Skeletal muscle tissue (tissue), 4 donors: ENCODE results near the gene SPIRE1. TPM values are rescaled to one million over a fixed set of nuclear protein-coding genes. Genes with fewer than 3 reads are reported as not detected.

Experiments used
- H3K27ac ChIP-seq: one replicate; pipeline ENCODE4 v1.7.0; 2013; ENCODE audit warnings: mild to moderate bottlenecking, low read depth, low read length, inconsistent platforms
- H3K27me3 ChIP-seq, 3 donors: one replicate each; pipeline ENCODE4 v1.7.0; 2013; ENCODE audit warnings: low read length in 3 of 3; ENCODE audit not compliant: control insufficient read depth in 3 of 3, insufficient read depth in 3 of 3
- H3K36me3 ChIP-seq, 3 donors: one replicate each; pipeline ENCODE4 v1.7.0; 2013; ENCODE audit warnings: low read length in 3 of 3; ENCODE audit not compliant: control insufficient read depth in 3 of 3, insufficient read depth in 3 of 3
- H3K4me1 ChIP-seq, 3 donors: one replicate each; pipeline ENCODE4 v1.7.0; 2013; ENCODE audit warnings: low read length in 3 of 3, mild to moderate bottlenecking in 3 of 3; ENCODE audit not compliant: control insufficient read depth in 3 of 3, insufficient read depth in 3 of 3
- H3K4me3 ChIP-seq, 3 donors: one replicate each; pipeline ENCODE4 v1.7.0; 2013; ENCODE audit warnings: low read length in 3 of 3
- H3K9ac ChIP-seq, 3 donors: one replicate each; pipeline ENCODE4 v1.7.0; 2013; ENCODE audit warnings: low read length in 3 of 3, mild to moderate bottlenecking in 3 of 3, moderate library complexity in 2 of 3, low read depth in 1 of 3
- H3K9me3 ChIP-seq, 3 donors: one replicate each; pipeline ENCODE4 v1.7.0; 2013; ENCODE audit warnings: low read length in 3 of 3; ENCODE audit not compliant: control insufficient read depth in 3 of 3
- total RNA-seq: library from RNA; depleted of rRNA; stranded (reverse); fragments of >200 nt; gene quantifications from one replicate; pipeline ENCODE4 v1.2.3, GENCODE V29; 2014
- donor health status: Osteomylitis.

SPIRE1 gene
- total RNA-seq, 1 donor from 2014 or later, result 15.1 TPM

GRCh38 chr18:12429556-12429955 lies 228.4 kb downstream of the SPIRE1 start:
- peaks cover 2 to 20% (median 13%) of the 10 kb centered on the region in 3 donors for H3K36me3 ChIP-seq
- H3K4me3 ChIP-seq, result no peak overlapping the region

GRCh38 chr18:12428923-12429322 lies 229.0 kb downstream of the SPIRE1 start:
- Histone ChIP-seq H3K9me3 (no peaks in the 10 kb centered on the region), H3K4me3 (no peak overlapping the region), H3K36me3 (peaks cover 2 to 20% (median 13%) of the 10 kb centered on the region in 3 donors), H3K4me1 (no peaks in the 10 kb centered on the region), H3K27me3 (no peaks in the 10 kb centered on the region), H3K27ac (no peak overlapping the region), H3K9ac (no peak overlapping the region)

More at GRCh38 chr18:12429556-12429955, 228.4 kb downstream of the SPIRE1 start:
- Histone ChIP-seq H3K27ac (no peak overlapping the region), H3K27me3 (no peaks in the 10 kb centered on the region), H3K4me1 (no peaks in the 10 kb centered on the region), H3K9me3 (no peaks in the 10 kb centered on the region), H3K9ac (no peak overlapping the region)

GRCh38 chr18:12426924-12427323 lies 231.0 kb downstream of the SPIRE1 start:
- peaks cover 2 to 20% (median 13%) of the 10 kb centered on the region in 3 donors for H3K36me3 ChIP-seq

GRCh38 chr18:12424252-12424651 lies 233.7 kb downstream of the SPIRE1 start:
- H3K27me3 ChIP-seq, result peaks cover 0 to 5% (median 3%) of the 10 kb centered on the region in 3 donors
- H3K9me3 ChIP-seq, result no peaks in the 10 kb centered on the region
- H3K27ac ChIP-seq, result no peak overlapping the region
- H3K36me3 ChIP-seq, result peaks cover 0 to 9% (median 9%) of the 10 kb centered on the region in 3 donors
- H3K9ac ChIP-seq, result no peak overlapping the region
- H3K4me3 ChIP-seq, result no peak overlapping the region
- peaks cover 0 to 4% (median 2%) of the 10 kb centered on the region in 3 donors for H3K4me1 ChIP-seq

More at GRCh38 chr18:12426924-12427323, 231.0 kb downstream of the SPIRE1 start:
- H3K4me1 ChIP-seq, result no peaks in the 10 kb centered on the region
- no peak overlapping the region for H3K27ac ChIP-seq
- H3K4me3 ChIP-seq, result no peak overlapping the region
- no peaks in the 10 kb centered on the region for H3K27me3 ChIP-seq
- H3K9ac ChIP-seq, result no peak overlapping the region
- no peaks in the 10 kb centered on the region for H3K9me3 ChIP-seq

- no peaks in the 10 kb centered on the region for H3K9me3 ChIP-seq
- no peak overlapping the region for H3K4me3 ChIP-seq
- no peak overlapping the region for H3K27ac ChIP-seq
- H3K4me1 ChIP-seq, result peaks cover 0 to 4% (median 2%) of the 10 kb centered on the region in 3 donors
- H3K27me3 ChIP-seq, result peaks cover 0 to 5% (median 3%) of the 10 kb centered on the region in 3 donors
- H3K36me3 ChIP-seq, result peaks cover 0 to 9% (median 9%) of the 10 kb centered on the region in 3 donors
- H3K9ac ChIP-seq, result no peak overlapping the region
Measured at GRCh38 chr18:12423820-12424219, 234.1 kb downstream of the SPIRE1 start.

- no peaks in the 10 kb centered on the region for H3K9me3 ChIP-seq
- H3K27ac ChIP-seq, result no peak overlapping the region
- peaks cover 0 to 9% (median 9%) of the 10 kb centered on the region in 3 donors for H3K36me3 ChIP-seq
- peaks cover 0 to 5% (median 3%) of the 10 kb centered on the region in 3 donors for H3K27me3 ChIP-seq
- H3K4me3 ChIP-seq, result no peak overlapping the region
- H3K9ac ChIP-seq, result no peak overlapping the region
- peaks cover 0 to 4% (median 2%) of the 10 kb centered on the region in 3 donors for H3K4me1 ChIP-seq
Measured at GRCh38 chr18:12423393-12423792, 234.5 kb downstream of the SPIRE1 start.

GRCh38 chr18:12422936-12423335 lies 235.0 kb downstream of the SPIRE1 start:
- H3K27me3 ChIP-seq, result peaks cover 0 to 5% (median 3%) of the 10 kb centered on the region in 3 donors
- peaks cover 0 to 7% (median 5%) of the 10 kb centered on the region in 3 donors for H3K36me3 ChIP-seq
- H3K4me3 ChIP-seq, result no peak overlapping the region
- H3K4me1 ChIP-seq, result peaks cover 0 to 4% (median 2%) of the 10 kb centered on the region in 3 donors
- no peak overlapping the region for H3K9ac ChIP-seq
- no peak overlapping the region for H3K27ac ChIP-seq
- H3K9me3 ChIP-seq, result no peaks in the 10 kb centered on the region

GRCh38 chr18:12421732-12422131 lies 236.2 kb downstream of the SPIRE1 start:
- Histone ChIP-seq H3K27me3 (peaks cover 0 to 5% (median 3%) of the 10 kb centered on the region in 3 donors), H3K9me3 (no peaks in the 10 kb centered on the region), H3K4me1 (peaks cover 0 to 4% (median 2%) of the 10 kb centered on the region in 3 donors), H3K4me3 (no peak overlapping the region), H3K27ac (no peak overlapping the region), H3K9ac (no peak overlapping the region), H3K36me3 (no peaks in the 10 kb centered on the region)

- Histone ChIP-seq H3K27me3 (peaks cover 0 to 5% (median 3%) of the 10 kb centered on the region in 3 donors), H3K4me3 (no peak overlapping the region), H3K9me3 (no peaks in the 10 kb centered on the region), H3K27ac (no peak overlapping the region), H3K4me1 (peaks cover 2 to 4% (median 4%) of the 10 kb centered on the region in 3 donors), H3K9ac (peak overlapping the region in 1 of 3 donors; percentile 16), H3K36me3 (no peaks in the 10 kb centered on the region)
Measured at GRCh38 chr18:12420821-12421421, 237.0 kb downstream of the SPIRE1 start.

- H3K36me3 ChIP-seq, result no peaks in the 10 kb centered on the region
- no peak overlapping the region for H3K9ac ChIP-seq
- H3K27ac ChIP-seq, result no peak overlapping the region
- no peak overlapping the region for H3K4me3 ChIP-seq
- no peaks in the 10 kb centered on the region for H3K9me3 ChIP-seq
- H3K4me1 ChIP-seq, result peaks cover 2 to 5% (median 4%) of the 10 kb centered on the region in 3 donors
- H3K27me3 ChIP-seq, result peaks cover 0 to 5% (median 3%) of the 10 kb centered on the region in 3 donors
Measured at GRCh38 chr18:12417687-12418086, 240.2 kb downstream of the SPIRE1 start.
